Lung microvascular endothelial cell (primary cell): Measurements from ENCODE around the gene PARD6G. TPM values are rescaled to one million over a fixed set of nuclear protein-coding genes. Genes with fewer than 3 reads are reported as not detected.

Experiments
- DNase-seq, 2 donors: peaks; one replicate each; pipeline versions ENCODE4 v3.0.0 to v3.0.0-alpha.2; 2010; ENCODE audit warnings: low read depth in 2 of 2
- total RNA-seq: library from RNA; depleted of rRNA; stranded (reverse); fragments of >200 nt; gene quantifications from 2 replicates; pipeline ENCODE4 v1.2.1, GENCODE V29; 2014

Gene PARD6G
- total RNA-seq, 1 donor from 2014 or later = 74.8 TPM

DNA sequence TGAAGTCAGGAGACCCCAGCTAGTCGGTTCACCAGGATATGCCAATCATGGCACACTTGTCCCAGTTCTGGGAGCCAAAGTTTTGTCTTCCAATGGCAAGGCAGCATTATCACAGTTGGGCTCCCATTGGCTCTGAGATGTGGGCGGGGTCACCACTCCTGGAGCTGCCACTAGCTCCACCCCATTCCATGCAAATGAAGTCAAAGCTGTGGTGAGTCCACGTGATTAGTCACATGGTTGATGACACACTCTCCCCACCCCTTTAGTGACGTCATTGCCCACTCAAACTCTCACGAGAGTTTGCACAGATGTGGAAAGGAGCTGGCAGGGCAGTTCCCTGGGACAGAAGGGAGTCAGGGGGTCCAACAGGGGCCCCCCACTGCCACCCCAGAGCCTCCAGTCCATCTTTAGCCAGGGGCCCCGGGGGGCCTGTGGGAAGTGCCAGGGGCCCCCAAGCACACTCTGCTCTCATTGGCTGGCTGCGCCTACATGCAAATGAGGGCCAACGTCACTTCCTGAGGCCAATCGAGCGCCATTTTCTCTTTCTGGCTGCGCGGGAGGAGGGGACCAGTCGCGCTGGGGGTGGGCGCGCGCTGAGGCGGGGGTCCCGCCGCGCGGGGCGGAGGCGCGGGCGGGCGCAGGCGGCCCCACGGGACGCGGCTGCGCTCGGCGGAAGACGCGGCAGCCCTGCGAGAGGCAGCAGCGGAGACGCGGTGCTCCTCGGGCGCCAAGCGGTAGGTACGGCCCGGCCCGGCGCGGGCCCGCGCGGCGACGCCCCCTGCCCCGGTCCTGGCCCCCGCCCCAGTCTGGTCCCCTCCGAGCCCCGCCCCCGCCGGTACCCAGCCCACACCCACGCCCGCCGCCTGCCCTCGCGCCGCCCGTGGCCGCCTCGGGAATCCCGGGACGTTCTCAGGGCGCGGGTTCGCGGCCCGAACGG, 138.3 kb downstream of the PARD6G start, which contains the start of gene ADNP2:
Gene ADNP2, plus strand, starts transcription at position 524 of the 937 bp plus-strand sequence. CDS start 8,281 bp downstream, outside the sequence.
- peak; percentile 98 for DNase-seq

DNA sequence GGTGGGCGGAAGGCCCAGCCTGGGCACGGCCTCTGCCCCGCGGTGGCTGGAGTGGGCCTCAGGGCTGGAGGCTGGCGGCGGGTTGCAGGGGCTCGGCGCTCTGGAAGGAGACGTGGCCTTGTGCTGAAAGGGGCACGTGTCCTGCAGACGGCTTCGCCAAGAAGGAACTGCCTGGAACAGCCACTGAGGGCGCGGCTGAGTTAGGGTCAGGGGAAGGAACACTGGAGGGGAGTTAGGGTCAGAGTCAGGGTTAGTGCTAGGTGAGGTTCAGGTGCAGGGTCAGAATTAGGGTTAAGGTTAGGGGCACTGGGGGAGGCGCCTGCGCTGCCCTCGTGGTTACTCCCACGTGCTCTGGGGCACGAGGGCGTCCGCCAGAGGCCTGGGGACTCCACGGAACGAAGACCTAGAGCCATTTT, 139.2 kb downstream of the PARD6G start:
- no peak for DNase-seq

DNA sequence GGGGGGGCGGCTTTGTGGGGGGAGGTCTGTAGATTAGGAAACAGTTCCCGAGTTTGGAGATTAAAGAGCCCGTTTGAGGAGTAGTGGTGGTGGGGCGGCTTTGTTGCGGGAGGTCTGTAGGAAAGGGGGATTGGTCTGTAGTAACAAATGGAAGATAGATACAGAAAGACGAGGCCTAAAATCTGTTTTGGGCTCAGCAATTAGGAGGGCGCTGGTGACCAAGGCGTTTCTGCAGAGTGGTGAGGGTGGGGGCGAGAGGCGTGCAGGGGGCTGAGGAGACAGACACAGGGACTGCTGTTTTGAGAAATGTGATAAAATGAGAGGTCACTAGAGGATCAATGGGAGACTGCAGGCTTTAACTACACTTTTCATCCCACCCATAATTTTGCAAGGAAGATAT, 139.9 kb downstream of the PARD6G start:
- no peak for DNase-seq

Other genes with a start within 250 kb of the PARD6G start
- 24.8 and 27.9 TPM in 2 replicates for gene RBFA, start 213.1 kb downstream of the PARD6G start, total RNA-seq
- 10.7 and 12.1 TPM in 2 replicates for gene ADNP2, start 138.3 kb downstream of the PARD6G start, total RNA-seq